Endodermal cell (in vitro differentiated cells): Measurements from ENCODE around the gene DERA. TPM values are rescaled to one million over a fixed set of nuclear protein-coding genes. Genes with fewer than 3 reads are reported as not detected.

Source experiments
- DNase-seq: peaks from one replicate; pipeline ENCODE4 v3.0.0-alpha.2; 2017
- H3K27ac ChIP-seq: 2 replicates; pipeline ENCODE4 v1.5.1; 2013; ENCODE audit warnings: mild to moderate bottlenecking, low read depth, low read length, moderate library complexity
- H3K27me3 ChIP-seq: 2 replicates; pipeline ENCODE4 v1.6.1; 2013; ENCODE audit warnings: mild to moderate bottlenecking, low read length, moderate library complexity; ENCODE audit not compliant: insufficient read depth, control insufficient read depth, poor library complexity, severe bottlenecking
- H3K36me3 ChIP-seq: 2 replicates; pipeline ENCODE4 v1.7.0; 2013; ENCODE audit warnings: mild to moderate bottlenecking, low read length, moderate library complexity; ENCODE audit not compliant: control insufficient read depth, insufficient read depth
- H3K4me1 ChIP-seq: one replicate; pipeline ENCODE4 v1.7.0; 2013; ENCODE audit warnings: low read length; ENCODE audit not compliant: control insufficient read depth, insufficient read depth
- H3K4me3 ChIP-seq: 2 replicates; pipeline ENCODE4 v1.5.1; 2013; ENCODE audit warnings: mild to moderate bottlenecking, low read length, moderate library complexity
- H3K9ac ChIP-seq: 2 replicates; pipeline ENCODE4 v1.6.1; 2013; ENCODE audit warnings: mild to moderate bottlenecking, low read length, moderate library complexity; ENCODE audit not compliant: poor library complexity, severe bottlenecking; ENCODE audit errors: extremely low read depth
- H3K9me3 ChIP-seq: 2 replicates; pipeline ENCODE4 v1.6.1; 2013; ENCODE audit warnings: mild to moderate bottlenecking, low read length, moderate library complexity; ENCODE audit not compliant: control insufficient read depth
- H3K27ac Mint-ChIP-seq: 2 replicates; pipeline ENCODE4 v1.8.0; 2020; ENCODE audit warnings: mixed read lengths
- H3K27me3 Mint-ChIP-seq: 2 replicates; pipeline ENCODE4 v1.8.0; 2021; ENCODE audit warnings: mild to moderate bottlenecking, mixed read lengths; ENCODE audit not compliant: insufficient read depth
- H3K36me3 Mint-ChIP-seq: 2 replicates; pipeline ENCODE4 v1.8.0; 2020; ENCODE audit warnings: low read depth, mixed read lengths
- H3K4me1 Mint-ChIP-seq: 2 replicates; pipeline ENCODE4 v1.8.0; 2020; ENCODE audit warnings: mixed read lengths
- H3K4me3 Mint-ChIP-seq: 2 replicates; pipeline ENCODE4 v1.8.0; 2020; ENCODE audit warnings: mild to moderate bottlenecking, moderate library complexity, mixed read lengths
- H3K9me3 Mint-ChIP-seq: 2 replicates; pipeline ENCODE4 v1.8.0; 2020; ENCODE audit warnings: mild to moderate bottlenecking, mixed read lengths
- WGBS, 2 experiments: methylation state at CpG; one replicate each; pipeline versions ENCODE4 v1.1.5 to v1.1.7; 2013; ENCODE audit warnings: missing lambda C conversion rate in 2 of 2, mixed read lengths in 1 of 2; ENCODE audit not compliant: insufficient coverage in 1 of 2, insufficient read length in 1 of 2; 5-methylcytosine and 5-hydroxymethylcytosine counted together
- total RNA-seq, 2 donors: library from RNA; stranded (reverse); fragmentation: NEBNext Ultra II Directional in 1 of 2; extraction: Animal tissue kit (Norgen Biotek cat#: 25700) in 1 of 2; gene quantifications; 2 replicates in 1 of 2; 3 replicates in 1 of 2; pipeline ENCODE4 v1.2.1, GENCODE V29; 2021
- TF ChIP-seq, protein P1 (sequence below): fragments of 200-600 bp; sonication (generic); conservative IDR thresholded peaks from 2 replicates; pipeline ENCODE4 v1.5.0; 2021; ENCODE audit warnings: antibody characterized with exemption, mild to moderate bottlenecking

Gene DERA
- total RNA-seq, 2 donors from 2014 or later: 81.7 to 125 TPM

GRCh38 chr12:15932327-15932726, 21.2 kb downstream of the DERA start:
- H3K27me3 Mint-ChIP-seq: no peaks in the 10 kb centered on the region
- H3K4me3 Mint-ChIP-seq: no peak overlapping the region
- DNase-seq: no peak
- peaks cover 6% of the 10 kb centered on the region for H3K36me3 ChIP-seq
- peaks cover 38% of the 10 kb centered on the region for H3K4me1 Mint-ChIP-seq
- 89% methylated on average over 1 of the region's 1 CpG; no CpG with 5 or more reads in 1 of the 2 experiments for WGBS, 2 experiments
- H3K9me3 ChIP-seq: peaks cover 3% of the 10 kb centered on the region
- no peak overlapping the region for H3K27ac ChIP-seq
- TF ChIP-seq, protein P1, sequence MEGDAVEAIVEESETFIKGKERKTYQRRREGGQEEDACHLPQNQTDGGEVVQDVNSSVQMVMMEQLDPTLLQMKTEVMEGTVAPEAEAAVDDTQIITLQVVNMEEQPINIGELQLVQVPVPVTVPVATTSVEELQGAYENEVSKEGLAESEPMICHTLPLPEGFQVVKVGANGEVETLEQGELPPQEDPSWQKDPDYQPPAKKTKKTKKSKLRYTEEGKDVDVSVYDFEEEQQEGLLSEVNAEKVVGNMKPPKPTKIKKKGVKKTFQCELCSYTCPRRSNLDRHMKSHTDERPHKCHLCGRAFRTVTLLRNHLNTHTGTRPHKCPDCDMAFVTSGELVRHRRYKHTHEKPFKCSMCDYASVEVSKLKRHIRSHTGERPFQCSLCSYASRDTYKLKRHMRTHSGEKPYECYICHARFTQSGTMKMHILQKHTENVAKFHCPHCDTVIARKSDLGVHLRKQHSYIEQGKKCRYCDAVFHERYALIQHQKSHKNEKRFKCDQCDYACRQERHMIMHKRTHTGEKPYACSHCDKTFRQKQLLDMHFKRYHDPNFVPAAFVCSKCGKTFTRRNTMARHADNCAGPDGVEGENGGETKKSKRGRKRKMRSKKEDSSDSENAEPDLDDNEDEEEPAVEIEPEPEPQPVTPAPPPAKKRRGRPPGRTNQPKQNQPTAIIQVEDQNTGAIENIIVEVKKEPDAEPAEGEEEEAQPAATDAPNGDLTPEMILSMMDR: no peak
- no peak overlapping the region for H3K27ac Mint-ChIP-seq
- no peaks in the 10 kb centered on the region for H3K27me3 ChIP-seq
- H3K36me3 Mint-ChIP-seq: peaks cover 24% of the 10 kb centered on the region
- H3K4me1 ChIP-seq: no peaks in the 10 kb centered on the region
- H3K4me3 ChIP-seq: no peak overlapping the region
- H3K9ac ChIP-seq: no peak overlapping the region
- H3K9me3 Mint-ChIP-seq: no peaks in the 10 kb centered on the region

DNA sequence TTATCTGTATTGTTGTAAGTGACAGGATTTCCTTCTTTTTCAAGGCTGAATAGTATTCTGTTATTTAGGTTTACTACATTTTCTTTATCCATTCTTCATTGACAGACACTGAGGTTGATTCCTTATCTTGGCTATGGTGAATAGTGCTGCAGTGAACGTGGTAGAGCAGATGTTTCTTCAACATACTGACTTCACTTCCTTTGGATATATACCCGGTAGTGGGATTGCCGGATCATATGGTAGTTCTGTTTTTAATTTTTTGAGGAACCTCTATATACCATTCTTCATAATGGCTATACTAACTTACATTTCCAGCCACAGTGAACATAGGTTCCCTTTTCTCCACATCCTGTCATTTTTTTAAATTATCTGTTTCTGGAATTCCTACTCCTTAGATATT, 21.8 kb downstream of the DERA start:
- H3K9ac ChIP-seq: no peak overlapping the region
- 100% methylated on average over 3 of the region's 3 CpGs; no CpG with 5 or more reads in 1 of the 2 experiments for WGBS, 2 experiments
- Mint-ChIP-seq H3K27me3 (no peaks in the 10 kb centered on the region), H3K27ac (no peak overlapping the region), H3K9me3 (peaks cover 1% of the 10 kb centered on the region), H3K36me3 (peaks cover 24% of the 10 kb centered on the region), H3K4me1 (peaks cover 38% of the 10 kb centered on the region), H3K4me3 (no peak overlapping the region)
- H3K27ac ChIP-seq: no peak overlapping the region
- H3K9me3 ChIP-seq: peaks cover 3% of the 10 kb centered on the region
- H3K4me3 ChIP-seq: no peak overlapping the region
- H3K27me3 ChIP-seq: no peaks in the 10 kb centered on the region
- TF ChIP-seq, protein P1: no peak
- no peaks in the 10 kb centered on the region for H3K4me1 ChIP-seq
- H3K36me3 ChIP-seq: peaks cover 6% of the 10 kb centered on the region
- DNase-seq: no peak

- Mint-ChIP-seq H3K4me1 (peaks cover 30% of the 10 kb centered on the region), H3K27ac (no peak overlapping the region), H3K27me3 (no peaks in the 10 kb centered on the region), H3K4me3 (no peak overlapping the region), H3K36me3 (peaks cover 25% of the 10 kb centered on the region), H3K9me3 (peaks cover 3% of the 10 kb centered on the region)
- H3K4me1 ChIP-seq: no peaks in the 10 kb centered on the region
- no peaks in the 10 kb centered on the region for H3K27me3 ChIP-seq
- no peak for DNase-seq
- no peak overlapping the region for H3K9ac ChIP-seq
- H3K4me3 ChIP-seq: no peak overlapping the region
- TF ChIP-seq, protein P1: no peak
- peaks cover 7% of the 10 kb centered on the region for H3K9me3 ChIP-seq
- H3K36me3 ChIP-seq: peaks cover 6% of the 10 kb centered on the region
- 93 to 96% methylated on average over 2 to 3 of the region's 3 CpGs for WGBS, 2 experiments
- no peak overlapping the region for H3K27ac ChIP-seq
Measured at GRCh38 chr12:15933751-15934150, 22.6 kb downstream of the DERA start.
